NCI-H2227 (cell line): ENCODE data around the gene RAB11FIP4.

ENCODE experiments used
- DNase-seq: peaks from one replicate; lab custom pipeline; 2025; ENCODE audit not compliant: unreplicated experiment; lab: John Stamatoyannopoulos, UW

Gene RAB11FIP4

DNA sequence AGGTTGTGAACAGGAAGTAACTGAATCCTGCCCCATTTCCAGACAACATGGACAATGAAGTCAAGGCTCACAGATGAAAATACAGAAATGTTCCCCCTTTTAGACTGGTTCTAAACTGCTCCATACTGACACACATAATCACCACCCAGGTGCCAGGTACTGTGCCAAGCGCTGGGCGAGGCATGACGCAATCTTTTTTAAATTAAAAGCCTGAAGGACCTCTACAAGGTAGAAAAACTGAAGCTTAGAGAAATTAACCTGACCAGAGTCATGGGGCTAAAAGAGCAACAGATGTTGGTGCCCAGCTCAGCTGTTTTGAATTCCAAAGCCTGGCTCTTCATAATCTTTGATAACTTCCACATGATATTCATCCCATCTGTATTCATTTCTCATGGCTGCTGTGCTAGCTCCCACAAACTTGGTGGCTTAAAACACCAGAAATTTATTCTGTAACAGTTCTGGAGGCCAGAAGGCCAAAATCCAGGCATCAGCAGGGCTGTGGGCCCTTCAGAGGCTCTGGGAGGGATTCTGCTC lies 4.9 kb upstream of the RAB11FIP4 start:
- DNase-seq: no peak

DNA sequence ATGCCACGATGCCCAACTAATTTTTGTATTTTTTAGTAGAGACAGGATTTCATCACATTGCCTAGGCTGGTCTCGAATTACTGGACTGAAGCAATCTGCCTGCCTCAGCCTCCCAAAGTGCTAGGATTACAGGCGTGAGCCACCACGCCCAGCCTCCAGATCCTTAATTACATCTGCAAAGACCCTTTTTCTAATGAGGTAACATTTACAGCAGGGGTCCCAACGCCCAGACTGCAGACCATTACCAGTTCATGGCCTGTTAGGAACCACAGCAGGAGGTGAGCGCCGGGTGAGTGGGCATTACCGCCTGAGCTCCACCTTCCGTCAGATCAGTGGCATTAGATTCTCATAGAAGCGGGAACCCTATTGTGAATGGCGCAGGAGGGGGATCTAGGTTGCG lies 4.0 kb upstream of the RAB11FIP4 start:
- DNase-seq: no peak

GRCh38 chr17:31388351-31388750 lies 3.1 kb upstream of the RAB11FIP4 start:
- no peak for DNase-seq

- peak; percentile 43 for DNase-seq
Observed at GRCh38 chr17:31388770-31389656, 2.5 kb upstream of the RAB11FIP4 start.

DNA sequence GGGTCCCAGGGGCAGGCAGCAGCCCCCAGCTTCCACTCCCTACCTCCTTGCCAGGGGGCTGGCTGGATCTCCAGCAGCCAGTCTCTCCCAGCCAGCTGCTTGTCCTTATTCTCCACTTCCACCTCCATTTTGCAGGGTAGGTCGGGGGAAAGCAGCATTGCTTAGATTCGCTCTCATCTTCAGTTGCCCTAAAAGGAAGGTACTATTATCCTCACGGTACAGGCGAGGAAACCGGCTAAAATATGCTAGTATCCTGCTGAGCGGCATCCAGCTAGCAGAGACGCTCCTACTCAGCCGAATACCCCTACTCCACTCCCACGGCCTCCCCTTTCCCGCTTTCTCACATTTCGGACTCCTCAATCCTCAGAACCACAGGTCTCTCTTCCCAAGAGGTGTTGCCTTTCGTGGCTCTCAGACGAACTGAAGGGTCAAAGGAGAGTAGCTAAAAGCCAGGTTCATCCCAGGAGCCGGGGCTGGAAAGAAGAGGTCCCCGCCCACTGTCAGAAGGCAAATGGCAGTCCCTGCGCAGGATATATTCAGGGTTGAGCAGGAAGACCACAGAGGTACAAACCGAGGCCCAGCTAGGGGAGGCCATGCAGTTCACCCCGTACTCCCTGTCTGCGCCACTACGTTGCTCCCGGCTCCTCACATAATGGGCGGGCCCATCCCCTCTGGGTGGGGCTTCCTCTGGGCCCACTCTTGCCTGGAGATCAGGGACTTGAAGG lies 1.7 kb upstream of the RAB11FIP4 start:
- DNase-seq: peak; percentile 8

GRCh38 chr17:31390426-31390747 lies 1.1 kb upstream of the RAB11FIP4 start:
- no peak for DNase-seq

DNA sequence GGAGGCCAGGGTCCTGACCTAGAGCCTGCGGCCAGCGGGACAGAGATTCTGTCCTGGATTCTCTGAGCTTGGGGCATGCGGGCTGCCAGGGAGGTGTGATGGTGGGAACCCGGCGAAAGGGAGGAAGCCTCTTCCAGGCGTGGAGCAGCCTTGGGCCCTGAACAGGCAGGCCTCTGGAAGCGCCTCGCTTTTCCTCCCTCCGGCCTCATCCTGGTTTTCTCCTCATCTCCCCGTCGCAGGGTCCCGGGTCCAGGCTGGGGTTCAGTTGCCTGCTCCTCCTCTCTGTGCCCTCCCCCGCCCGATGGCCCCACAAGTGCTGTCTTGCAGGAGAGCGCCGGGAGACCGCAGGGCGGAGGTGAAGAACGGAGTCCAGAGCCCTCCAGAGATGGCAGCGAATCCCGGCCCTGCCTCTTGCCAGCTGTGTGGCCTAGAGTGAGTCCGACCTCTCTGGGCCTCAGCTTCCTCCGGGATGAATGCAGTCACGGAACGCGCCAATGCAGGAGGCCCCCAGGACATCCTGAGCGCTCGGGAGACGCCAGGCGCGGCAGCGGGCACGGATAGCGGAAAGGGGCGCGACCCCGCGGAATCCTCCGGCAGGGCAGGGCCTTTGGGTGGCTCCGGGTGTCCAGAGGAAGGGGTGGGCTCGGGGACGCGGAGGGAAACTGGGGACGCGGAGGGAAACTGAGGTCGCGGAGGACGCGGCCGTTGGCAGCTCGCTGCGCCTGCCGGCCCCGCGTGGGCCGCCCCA lies 553 bp upstream of the RAB11FIP4 start:
- DNase-seq: peak; percentile 32

- peak; percentile 14 for DNase-seq
Observed at GRCh38 chr17:31392002-31392855, 754 bp downstream of the RAB11FIP4 start.

- no peak for DNase-seq
Observed at GRCh38 chr17:31392856-31393748, 1.6 kb downstream of the RAB11FIP4 start.

DNA sequence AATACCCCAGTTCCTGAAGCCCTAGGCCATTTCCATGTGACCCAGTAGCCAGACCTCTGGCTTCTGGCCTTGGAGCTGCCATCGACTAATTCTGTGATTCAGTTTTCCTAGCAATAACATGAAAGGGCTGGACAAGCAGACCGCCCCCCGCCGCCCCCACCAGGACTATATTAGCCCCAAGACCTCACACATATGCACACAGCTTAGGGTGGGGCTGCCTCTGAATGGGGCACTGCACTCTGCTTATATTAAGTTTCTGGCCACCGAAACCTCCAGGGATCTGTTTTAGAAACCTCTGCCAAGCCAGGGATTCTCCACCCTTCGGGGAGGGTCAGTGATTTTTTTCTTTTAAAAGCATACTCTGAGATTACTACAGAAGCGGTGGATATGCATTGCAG lies 2.3 kb downstream of the RAB11FIP4 start:
- DNase-seq: no peak

- DNase-seq: no peak
Observed at GRCh38 chr17:31394544-31394943, 3.1 kb downstream of the RAB11FIP4 start.

- DNase-seq: no peak
Observed at GRCh38 chr17:31397256-31397939, 5.9 kb downstream of the RAB11FIP4 start.

DNA sequence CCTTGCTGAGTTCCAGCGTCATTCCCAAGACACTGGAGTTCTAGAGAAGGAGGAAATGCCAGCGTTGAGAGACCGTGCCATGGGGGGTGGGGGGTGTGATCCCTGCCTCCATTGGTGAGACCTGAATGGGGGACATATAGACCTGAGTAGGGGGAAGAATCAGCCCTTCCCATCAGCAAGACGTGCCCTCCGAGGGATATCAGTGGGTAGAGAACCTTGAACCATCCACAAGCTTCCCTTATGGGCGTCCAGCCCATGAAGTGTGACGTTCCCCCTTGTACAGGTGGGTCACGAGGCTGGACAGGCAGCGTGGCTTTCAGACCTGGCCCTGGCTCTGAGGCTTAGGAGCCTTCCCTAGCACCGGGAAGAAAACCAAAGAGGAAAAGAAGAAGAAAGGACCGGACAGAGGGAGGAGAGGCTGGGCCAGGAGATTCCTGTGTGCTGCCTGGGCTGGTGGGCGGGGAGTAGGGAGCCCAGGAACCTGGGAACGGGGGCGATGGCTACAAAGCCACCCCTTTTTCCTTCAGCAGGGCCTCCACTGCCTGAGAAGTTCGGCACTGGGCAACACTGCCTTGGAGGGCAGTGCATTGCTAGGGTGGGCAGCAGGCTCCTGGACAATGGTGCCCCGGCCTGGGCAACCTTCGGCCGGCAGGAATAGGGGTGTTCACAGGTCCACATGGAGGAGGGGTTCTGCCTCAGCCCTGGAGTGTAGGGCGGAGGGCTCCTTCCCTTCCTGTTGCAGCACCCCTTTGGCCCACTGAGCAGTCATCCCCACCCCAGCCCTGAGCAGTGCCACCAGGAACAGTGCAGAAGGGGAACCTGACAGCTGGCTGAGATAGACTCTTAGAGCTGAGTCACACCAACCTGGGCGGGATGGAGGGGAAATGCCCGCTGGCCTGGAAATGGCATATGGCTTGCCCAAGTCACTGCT lies 7.2 kb downstream of the RAB11FIP4 start:
- DNase-seq: no peak

- DNase-seq: no peak
Observed at GRCh38 chr17:31400481-31400950, 9.0 kb downstream of the RAB11FIP4 start.

- DNase-seq: no peak
Observed at GRCh38 chr17:31401456-31402254, 10.2 kb downstream of the RAB11FIP4 start.

GRCh38 chr17:31404028-31404949 lies 12.8 kb downstream of the RAB11FIP4 start:
- no peak for DNase-seq
